HL-60/S4 treated with phorbol 12-myristate 13-acetate at 8.2 ng/mL for 4 days and 3 days (cell line): ENCODE results near the gene CCDC32.

ENCODE experiments used
- in situ Hi-C: fragments of 300-500 bp; cut with MboI; formaldehyde crosslinking; loops from 2 replicates; pipeline ENCODE4 v1.15.0; 2022; ENCODE audit warnings: low sequenced_read_pairs

Gene CCDC32

DNA sequence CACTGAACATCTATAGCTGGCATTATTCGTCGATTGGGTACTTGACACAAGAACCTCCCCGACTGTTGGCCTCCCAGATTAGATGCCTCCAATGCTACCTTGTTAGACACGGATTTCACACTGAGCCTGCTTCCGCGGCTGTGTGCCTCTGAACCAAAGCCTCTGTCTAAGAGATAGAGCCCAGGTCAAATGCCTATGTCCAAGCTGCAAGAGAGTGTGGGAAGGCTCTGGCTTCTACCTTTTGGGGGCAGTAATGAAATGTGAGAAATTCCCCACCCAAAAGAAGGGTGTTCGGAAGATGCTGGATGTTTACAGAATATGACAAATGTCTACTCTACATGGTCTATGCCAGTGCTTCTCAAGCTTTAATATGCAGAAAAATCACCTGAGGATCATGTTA, 2.3 kb upstream of the CCDC32 start:
- in situ Hi-C loops = no loop called here

- in situ Hi-C loops = no loop called here
These were observed 744 bp upstream of the CCDC32 start for GRCh38 chr15:40565333-40566238.

DNA sequence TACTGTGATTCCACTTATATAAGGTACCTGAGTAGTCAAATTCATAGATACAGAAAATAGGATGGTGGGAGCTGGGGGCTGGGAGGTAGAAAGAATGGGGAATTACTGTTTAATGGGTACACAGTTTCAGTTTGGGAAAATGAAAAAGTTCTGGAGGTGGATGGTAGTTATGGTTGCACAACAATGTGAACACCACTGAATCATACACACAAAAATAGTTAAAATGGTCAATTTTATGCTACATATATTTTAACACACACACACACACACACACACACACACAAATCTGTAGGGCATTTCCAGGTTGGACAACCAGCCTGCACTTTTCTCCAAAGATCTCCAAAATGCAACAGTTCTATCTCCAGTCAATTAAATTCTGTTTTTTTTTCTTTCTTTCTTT, 1.4 kb downstream of the CCDC32 start:
- in situ Hi-C loops = no loop called here

DNA sequence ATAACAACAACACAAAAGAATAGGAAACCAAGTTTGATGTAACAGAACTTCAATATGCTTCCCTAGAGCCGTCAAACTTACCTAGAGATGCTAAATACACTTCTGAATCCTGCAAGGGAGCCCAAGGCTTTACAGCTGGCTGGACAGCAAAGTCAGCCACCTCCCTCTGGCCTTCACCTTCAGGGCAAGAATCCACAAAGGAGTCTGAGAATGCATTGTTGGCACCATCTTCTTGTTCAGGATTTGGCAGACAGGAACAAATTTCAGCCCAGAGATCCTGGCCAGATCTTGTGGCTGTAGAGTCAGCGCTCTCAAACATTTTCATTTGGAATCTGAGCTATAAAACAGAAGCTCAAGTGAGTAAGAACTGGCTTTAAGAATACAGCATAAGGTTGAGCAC, 2.2 kb downstream of the CCDC32 start:
- in situ Hi-C loops = no loop called here

- in situ Hi-C loops = no loop called here
These were observed 5.7 kb downstream of the CCDC32 start for GRCh38 chr15:40558952-40559742.

- in situ Hi-C loops = no loop called here
These were observed 9.0 kb downstream of the CCDC32 start for GRCh38 chr15:40555876-40556275.

GRCh38 chr15:40554161-40554525, 10.7 kb downstream of the CCDC32 start:
- in situ Hi-C loops = no loop called here

DNA sequence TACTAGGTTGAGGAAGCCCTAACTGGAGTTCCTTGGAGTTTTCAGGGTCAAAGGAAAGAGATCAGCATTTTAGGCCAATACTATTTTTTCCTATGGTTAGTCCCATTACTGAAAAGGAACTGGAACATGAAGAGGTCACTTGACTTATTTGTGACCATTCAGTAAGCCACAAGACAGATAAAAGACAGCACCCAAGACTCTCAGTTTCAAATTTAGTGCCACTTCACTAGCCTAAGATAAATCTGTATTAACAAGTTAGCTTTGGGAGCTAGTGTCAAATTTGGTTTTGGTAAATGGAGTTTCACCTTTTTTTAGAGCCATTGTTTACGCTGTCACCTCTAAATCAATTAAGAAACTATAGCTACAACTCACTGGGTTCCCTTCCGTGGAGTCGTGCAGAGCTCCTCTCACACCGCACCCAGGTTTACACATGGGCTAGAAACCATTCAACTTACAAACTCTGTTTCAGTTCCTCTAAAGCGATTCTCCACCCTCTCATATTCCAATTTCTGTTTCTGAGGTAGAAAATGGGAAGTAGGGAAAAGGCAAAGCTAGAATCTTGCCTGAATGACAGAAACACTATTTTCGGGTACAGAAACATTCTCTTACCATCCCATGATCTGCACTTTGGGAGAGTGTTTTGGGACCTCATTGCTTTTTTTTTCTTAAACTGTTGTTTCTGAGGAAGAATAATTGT, 14.4 kb downstream of the CCDC32 start:
- in situ Hi-C loops = no loop called here

GRCh38 chr15:40549894-40550293, 14.9 kb downstream of the CCDC32 start:
- in situ Hi-C loops = no loop called here

DNA sequence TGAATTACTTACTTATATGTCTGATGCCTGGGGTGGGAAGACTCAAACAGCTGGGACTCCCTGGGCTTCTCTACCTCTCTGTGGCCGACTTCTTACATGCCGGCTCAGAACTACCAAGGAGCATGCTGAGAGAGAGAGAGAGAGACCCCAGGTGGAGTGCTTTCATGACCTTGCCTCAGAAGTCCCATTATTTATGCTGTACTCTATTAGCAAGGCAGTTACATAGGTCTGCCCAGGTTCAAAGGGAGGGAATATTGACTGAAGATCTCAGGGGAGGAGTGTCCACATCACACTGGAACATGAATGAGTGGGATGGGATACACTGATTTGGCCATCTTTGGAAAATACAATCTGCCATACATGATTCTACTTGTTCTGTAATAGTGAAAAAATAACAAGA, 16.2 kb downstream of the CCDC32 start:
- in situ Hi-C loops = no loop called here

GRCh38 chr15:40545457-40545856, 19.4 kb downstream of the CCDC32 start:
- in situ Hi-C loops = no loop called here

- in situ Hi-C loops = no loop called here
These were observed 21.1 kb downstream of the CCDC32 start for GRCh38 chr15:40543631-40544294.

- in situ Hi-C loops = no loop called here
These were observed 21.8 kb downstream of the CCDC32 start for GRCh38 chr15:40543082-40543481.

GRCh38 chr15:40538976-40539375, 25.9 kb downstream of the CCDC32 start:
- in situ Hi-C loops = no loop called here

- in situ Hi-C loops = no loop called here
These were observed 28.3 kb downstream of the CCDC32 start for GRCh38 chr15:40536501-40536900.

DNA sequence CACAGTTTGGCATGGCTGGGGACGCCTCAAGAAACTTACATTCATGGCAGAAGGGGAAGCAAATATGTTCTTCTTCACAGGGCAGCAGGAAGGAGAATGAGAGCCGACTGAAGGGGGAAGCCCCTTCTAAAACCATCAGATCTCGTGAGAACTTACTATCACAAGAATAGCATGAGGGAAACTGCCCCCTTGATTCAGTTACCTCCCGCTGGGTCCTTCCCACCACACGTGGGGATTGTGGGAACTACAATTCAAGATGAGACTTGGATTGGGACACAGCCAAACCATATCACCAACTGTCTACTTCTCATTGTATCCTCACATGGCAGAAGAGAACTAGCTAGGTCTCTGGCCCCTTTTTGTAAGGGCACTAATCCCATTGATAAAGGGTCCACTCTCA, 30.5 kb downstream of the CCDC32 start:
- in situ Hi-C loops = no loop called here

DNA sequence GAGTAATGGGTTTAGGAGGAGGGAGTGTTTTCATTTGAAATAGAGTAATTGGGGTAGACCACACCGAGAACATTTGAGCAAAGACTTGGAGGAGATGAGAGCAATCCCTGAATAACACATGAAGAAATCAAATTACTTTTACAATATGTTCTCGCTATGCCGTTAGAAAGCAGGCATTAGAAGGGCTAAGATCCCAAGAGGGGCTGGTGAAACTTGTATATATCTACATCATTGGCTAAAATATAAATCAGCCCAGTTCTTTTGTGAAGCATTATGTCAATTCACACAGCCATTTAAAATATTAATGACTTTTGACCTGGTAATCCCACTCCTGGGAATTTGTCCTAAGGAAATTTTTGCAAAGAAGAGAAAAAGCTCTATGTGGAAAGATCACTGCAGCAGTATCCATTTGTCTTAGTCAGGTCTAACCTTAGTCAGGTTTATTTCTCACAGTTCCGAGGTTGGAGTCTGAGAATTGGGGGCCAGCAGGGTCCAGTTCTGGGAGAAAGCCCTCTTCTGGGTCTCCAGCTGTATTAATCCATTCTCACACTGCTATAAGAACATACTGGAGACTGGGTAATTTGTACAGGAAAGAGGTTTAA, 31.0 kb downstream of the CCDC32 start:
- in situ Hi-C loops = no loop called here

GRCh38 chr15:40528801-40529200, 36.0 kb downstream of the CCDC32 start:
- in situ Hi-C loops = no loop called here

GRCh38 chr15:40525855-40526254, 39.0 kb downstream of the CCDC32 start:
- in situ Hi-C loops = no loop called here

- in situ Hi-C loops = no loop called here
These were observed 41.2 kb downstream of the CCDC32 start for GRCh38 chr15:40523611-40524010.

GRCh38 chr15:40516322-40516721, 48.5 kb downstream of the CCDC32 start:
- in situ Hi-C loops = no loop called here
